Endometrium (tissue), 2 donors: ENCODE measurements around the gene DOK3.

Experiments
- FAIRE-seq: peaks from 2 replicates; lab custom pipeline; 2012; peaks lifted over from hg19 to GRCh38; lab: Jason Lieb, UNC
- donor health status: control.
- donor health status: control.

The DOK3 gene

GRCh38 chr5:177462021-177462670 lies 47.5 kb downstream of the DOK3 start:
- FAIRE-seq, result no peak

GRCh38 chr5:177459819-177460628 lies 49.6 kb downstream of the DOK3 start:
- FAIRE-seq, result no peak

DNA sequence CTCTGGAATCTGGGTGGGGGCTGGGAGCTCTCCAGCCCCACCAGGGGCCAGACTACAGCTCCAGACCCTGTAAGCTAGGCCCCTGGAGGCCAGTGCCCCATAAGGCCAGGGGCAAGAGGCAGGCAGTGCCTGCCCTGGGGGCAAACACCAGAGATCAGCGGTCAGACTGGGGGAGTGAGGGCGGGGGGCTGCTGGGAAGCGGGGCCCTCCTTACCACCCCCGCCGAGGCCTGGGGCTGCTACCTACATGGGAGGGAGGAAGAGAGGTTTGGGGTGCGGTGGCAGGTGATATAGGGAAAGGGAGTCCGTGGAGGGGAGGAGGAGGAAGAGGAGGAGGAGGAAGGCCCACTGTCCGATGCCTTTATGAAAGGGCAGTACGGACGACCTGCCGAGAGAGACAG lies 50.3 kb downstream of the DOK3 start:
- FAIRE-seq, result no peak

GRCh38 chr5:177458912-177459350 lies 50.7 kb downstream of the DOK3 start:
- no peak for FAIRE-seq

DNA sequence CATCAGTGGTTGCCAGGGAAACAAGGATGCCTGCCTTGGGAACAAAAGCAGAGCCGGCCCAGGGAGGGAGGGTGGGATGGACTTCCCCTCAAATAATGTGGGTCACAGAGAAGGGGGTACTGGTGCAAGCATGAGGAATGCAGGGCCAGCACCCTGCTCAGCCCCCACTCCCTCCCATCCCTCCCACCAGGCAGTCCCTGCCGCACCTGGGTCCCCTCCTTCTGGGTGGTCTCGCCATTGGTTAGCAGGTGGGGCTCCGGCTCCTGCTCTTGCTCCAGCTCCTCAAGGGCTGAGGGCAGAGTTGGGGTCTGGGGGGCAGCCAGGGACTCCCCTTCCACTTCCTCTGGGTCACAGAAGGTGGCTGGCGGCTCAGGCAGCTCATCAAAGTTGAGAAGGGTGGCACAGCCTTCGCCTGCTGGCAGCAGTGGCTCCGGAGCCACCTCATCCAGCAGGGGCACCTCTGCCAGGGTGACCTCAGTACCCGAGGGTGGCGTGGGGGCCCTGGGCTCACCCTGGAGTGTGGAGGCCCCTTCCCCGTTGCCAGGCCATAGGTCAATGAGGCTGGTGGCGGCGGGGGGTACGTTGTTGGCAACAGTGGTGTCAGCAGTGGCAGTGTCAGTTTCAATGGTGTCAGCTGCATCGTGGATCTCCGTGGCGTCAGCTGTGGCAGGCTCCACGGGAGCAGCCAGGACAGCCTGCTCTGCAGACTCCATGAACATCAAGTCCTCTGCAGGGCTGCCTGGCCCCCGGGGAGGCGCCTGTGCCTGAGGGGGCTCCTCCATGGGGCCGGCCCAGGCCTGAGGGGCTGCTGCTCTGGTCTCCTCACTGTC lies 51.6 kb downstream of the DOK3 start:
- no peak for FAIRE-seq

DNA sequence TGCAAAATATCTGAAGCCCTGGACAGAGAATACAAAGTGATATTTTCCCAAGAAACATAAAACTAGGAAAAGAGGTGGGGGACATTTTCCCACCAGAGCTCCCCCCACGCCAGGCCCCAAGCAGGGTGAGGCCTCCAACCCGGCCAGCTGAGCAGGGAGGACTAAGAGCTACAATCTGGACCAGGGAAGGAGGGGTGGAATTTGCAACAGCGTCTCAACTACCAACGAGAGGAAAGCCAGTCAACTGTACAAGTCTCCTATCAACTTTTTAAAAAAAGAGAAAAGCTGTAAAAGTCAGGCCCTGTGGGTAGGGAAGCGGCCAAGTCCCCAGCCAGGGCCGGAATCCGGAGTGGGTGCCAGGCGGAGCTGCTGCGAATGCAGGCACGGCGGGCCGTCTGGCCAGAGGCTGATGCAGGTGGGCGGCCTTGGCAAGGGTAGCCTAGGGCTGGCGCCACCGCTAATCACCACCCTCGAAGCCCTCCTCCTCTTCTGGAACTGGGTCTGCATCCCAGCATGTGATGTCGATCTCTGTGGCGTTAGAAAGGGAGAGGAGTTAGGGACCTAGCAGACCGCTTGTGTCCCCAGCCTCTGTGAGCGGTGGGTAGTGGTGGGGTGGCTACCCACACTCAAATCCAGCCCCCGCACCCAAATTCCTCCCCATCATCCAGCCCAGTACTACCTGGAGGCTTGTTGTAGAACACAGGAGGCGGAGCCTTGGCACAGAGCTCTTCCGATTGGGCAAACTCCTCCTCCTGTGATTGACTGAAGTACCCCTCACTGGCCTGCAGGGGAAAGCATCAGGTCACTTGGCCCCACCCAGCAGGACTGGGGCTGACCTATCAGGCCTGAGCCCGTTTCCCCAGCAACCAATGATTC lies 52.4 kb downstream of the DOK3 start:
- FAIRE-seq, result peak; percentile 65

GRCh38 chr5:177456591-177456964 lies 53.0 kb downstream of the DOK3 start:
- FAIRE-seq, result peak; percentile 4

DNA sequence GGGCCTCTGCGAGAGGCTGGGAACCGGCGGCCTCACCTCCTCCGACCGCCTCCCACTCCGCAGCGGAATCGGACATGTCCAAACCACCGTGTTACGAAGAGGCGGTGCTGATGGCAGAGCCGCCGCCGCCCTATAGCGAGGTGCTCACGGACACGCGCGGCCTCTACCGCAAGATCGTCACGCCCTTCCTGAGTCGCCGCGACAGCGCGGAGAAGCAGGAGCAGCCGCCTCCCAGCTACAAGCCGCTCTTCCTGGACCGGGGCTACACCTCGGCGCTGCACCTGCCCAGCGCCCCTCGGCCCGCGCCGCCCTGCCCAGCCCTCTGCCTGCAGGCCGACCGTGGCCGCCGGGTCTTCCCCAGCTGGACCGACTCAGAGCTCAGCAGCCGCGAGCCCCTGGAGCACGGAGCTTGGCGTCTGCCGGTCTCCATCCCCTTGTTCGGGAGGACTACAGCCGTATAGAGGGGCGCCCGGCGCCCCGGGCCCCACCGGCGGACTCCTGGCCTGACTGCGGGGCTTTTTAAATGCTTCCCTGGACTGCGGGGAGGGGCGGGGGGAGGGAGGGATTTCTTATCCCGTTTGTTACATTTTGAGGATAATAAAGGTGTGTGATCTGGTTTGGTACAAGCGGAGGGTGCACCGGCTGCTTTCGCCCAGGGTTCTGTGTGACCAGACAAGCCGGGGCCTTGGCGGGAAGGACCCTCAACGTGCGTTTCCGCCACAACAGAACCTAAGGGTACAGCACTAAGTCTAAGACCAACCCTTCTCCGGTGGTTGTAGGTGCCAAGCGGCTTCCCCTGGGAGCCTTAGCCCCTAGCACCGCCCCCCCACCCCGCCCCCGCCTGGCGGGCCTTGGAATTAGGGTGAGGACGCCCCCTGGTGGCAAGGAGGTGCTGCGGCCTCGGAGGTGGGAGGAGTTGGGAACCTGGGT lies 53.7 kb downstream of the DOK3 start:
- FAIRE-seq, result no peak

DNA sequence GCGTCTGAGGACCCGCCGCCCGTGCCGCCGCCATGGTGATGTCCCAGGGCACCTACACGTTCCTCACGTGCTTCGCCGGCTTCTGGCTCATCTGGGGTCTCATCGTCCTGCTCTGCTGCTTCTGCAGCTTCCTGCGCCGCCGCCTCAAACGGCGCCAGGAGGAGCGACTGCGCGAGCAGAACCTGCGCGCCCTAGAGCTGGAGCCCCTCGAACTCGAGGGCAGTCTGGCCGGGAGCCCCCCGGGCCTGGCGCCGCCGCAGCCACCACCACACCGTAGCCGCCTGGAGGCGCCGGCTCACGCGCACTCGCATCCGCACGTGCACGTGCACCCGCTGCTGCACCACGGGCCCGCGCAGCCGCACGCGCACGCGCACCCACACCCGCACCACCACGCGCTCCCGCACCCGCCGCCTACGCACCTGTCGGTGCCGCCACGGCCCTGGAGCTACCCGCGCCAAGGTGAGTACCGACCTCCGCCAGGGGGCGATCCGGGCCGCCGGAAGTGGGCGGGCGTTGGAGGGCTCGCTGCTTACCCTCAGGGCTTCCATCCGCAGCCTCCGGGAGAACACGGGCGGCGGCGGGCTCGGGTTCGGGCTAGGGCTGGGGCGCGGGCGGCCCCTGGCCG lies 54.5 kb downstream of the DOK3 start:
- FAIRE-seq, result no peak

- no peak for FAIRE-seq
These were observed 55.1 kb downstream of the DOK3 start for GRCh38 chr5:177454397-177455035.

DNA sequence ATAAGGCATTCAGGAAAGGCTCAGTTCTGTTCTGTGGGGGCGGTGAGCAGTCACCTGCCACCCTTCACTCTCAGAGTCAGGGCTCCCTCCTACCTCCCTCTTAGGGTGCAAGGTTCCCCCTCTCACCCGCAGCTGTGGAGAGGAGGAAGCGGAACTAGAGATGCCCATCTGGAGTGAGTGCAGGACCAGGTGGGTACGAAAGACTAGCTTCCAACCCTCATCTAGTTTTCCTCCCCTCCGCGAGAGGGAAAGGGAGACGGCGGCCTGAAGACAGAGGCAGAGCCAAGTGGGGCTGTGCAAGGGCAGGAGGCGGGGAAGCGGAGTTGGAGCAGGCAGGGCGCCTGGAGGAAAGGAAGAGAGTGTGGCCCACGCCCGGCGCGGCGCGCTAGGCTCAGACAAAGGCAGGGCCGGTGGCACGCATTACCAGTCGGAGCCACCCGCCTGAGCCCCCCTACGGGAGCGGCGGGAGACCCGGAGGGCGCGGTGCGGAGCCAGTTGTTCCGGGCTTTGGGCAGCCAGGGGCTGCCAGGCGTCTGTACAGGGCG lies 55.7 kb downstream of the DOK3 start:
- FAIRE-seq, result no peak

DNA sequence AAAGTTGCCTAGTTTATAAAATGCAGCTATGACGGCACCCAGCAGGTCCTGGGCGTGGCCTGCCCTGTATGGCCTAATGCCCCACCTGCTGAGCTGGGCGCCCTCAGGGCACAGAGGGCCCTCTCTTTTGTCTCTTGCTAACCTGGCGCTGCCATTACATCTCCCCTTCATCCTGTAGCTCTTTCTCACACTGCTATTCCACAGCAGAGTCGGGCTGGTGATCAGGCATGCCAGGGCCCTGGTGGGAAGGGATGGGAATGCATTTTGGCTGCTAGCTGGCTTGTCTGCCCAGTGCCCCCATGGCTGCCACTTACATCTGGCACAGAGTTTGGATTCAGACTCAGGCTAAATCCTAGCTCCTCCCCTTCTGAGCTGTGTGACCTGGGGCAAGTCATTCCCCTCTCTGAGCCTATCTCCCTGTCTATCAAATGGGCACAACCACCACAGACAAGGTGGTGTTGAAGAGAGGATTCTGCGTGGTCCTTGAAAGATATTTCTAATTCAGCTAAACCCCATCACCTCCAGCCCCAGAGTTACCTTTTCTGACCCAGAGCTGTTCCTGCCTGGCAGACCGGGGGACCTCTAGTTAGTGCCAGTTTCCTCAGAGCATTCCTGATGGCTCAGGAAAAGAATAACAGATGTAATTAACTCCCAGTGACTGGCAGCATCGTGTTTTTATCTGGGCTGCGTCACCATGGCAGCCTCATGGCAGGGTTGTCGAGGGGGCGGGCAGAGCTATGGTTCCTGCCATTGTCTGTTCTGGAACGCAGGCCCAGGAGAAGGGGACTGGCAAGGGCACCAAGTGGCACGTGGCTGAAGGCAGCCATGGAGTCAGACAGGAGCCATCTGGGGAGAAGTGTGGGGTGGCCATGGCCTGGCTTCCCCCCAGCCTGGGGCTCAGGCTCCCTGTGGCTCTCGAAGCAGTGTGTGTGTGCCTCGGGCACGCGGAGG lies 56.7 kb downstream of the DOK3 start:
- FAIRE-seq, result no peak
